Body of pancreas (tissue), 4 donors: ENCODE data around the gene SPOCK1.

ENCODE experiments used
- POLR2A ChIP-seq, 3 donors: fragments of 450-650 bp; IDR thresholded peaks; one replicate each; pipeline ENCODE4 v1.6.1; 2016; ENCODE audit warnings: antibody characterized with exemption in 3 of 3, mild to moderate bottlenecking in 2 of 3
- TF ChIP-seq, protein P1 (sequence below), 7 experiments: fragments of 450-650 bp in 4 of 7; fragments of 200-600 bp in 3 of 7; sonication (generic) in 3 of 7; IDR thresholded peaks; one replicate each; pipeline ENCODE4 v1.5.1; 2016 to 2019; ENCODE audit warnings: antibody characterized with exemption in 7 of 7

DNA sequence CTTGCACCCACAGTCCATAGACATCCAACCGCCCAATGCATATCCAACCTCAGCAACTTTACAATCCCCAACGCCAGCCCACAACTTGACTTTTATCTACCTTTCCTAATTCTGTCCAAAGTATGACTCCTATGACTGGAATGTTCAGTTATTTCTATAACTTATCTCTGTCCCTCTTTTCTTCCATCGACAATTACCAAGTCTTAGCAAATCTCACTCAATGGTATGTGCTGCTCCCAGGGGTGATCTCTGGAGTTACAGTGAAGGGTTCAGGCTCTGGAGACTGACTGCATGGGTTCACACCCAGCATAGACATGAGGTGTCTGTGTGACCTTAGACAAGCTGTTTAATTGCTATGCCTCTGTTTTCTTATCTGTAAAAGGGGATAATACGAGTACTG lies 106.9 kb downstream of the SPOCK1 start:
- TF ChIP-seq, protein P1, sequence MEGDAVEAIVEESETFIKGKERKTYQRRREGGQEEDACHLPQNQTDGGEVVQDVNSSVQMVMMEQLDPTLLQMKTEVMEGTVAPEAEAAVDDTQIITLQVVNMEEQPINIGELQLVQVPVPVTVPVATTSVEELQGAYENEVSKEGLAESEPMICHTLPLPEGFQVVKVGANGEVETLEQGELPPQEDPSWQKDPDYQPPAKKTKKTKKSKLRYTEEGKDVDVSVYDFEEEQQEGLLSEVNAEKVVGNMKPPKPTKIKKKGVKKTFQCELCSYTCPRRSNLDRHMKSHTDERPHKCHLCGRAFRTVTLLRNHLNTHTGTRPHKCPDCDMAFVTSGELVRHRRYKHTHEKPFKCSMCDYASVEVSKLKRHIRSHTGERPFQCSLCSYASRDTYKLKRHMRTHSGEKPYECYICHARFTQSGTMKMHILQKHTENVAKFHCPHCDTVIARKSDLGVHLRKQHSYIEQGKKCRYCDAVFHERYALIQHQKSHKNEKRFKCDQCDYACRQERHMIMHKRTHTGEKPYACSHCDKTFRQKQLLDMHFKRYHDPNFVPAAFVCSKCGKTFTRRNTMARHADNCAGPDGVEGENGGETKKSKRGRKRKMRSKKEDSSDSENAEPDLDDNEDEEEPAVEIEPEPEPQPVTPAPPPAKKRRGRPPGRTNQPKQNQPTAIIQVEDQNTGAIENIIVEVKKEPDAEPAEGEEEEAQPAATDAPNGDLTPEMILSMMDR (IDR thresholded peaks at IDR 0.05) = no peak
- no peak for TF ChIP-seq POLR2A (IDR thresholded peaks at IDR 0.05)
